ENCODE measurements around the gene ZNF827.

Gene ZNF827

GRCh38 chr4:145934434-145935047 lies 4.1 kb downstream of the ZNF827 start:
- no peak for DNase-seq

GRCh38 chr4:145933134-145933533 lies 5.5 kb downstream of the ZNF827 start:
- no peak for DNase-seq

- no peak for DNase-seq
These were observed 7.2 kb downstream of the ZNF827 start for GRCh38 chr4:145931403-145931802.

- no peak for DNase-seq
These were observed 8.0 kb downstream of the ZNF827 start for GRCh38 chr4:145930592-145930991.

GRCh38 chr4:145929415-145930178 lies 9.0 kb downstream of the ZNF827 start:
- DNase-seq: no peak

- DNase-seq: no peak
These were observed 9.9 kb downstream of the ZNF827 start for GRCh38 chr4:145928748-145929147.

- no peak for DNase-seq
These were observed 11.6 kb downstream of the ZNF827 start for GRCh38 chr4:145927030-145927429.

GRCh38 chr4:145921231-145921630 lies 17.4 kb downstream of the ZNF827 start:
- no peak for DNase-seq

GRCh38 chr4:145920205-145920604 lies 18.4 kb downstream of the ZNF827 start:
- DNase-seq: no peak

- DNase-seq: no peak
These were observed 26.2 kb downstream of the ZNF827 start for GRCh38 chr4:145912376-145912775.

- DNase-seq: no peak
These were observed 28.9 kb downstream of the ZNF827 start for GRCh38 chr4:145909773-145910172.

- no peak for DNase-seq
These were observed 29.3 kb downstream of the ZNF827 start for GRCh38 chr4:145909281-145909715.

GRCh38 chr4:145907812-145908211 lies 30.8 kb downstream of the ZNF827 start:
- no peak for DNase-seq

- DNase-seq: no peak
These were observed 31.2 kb downstream of the ZNF827 start for GRCh38 chr4:145907390-145907789.

GRCh38 chr4:145904413-145905177 lies 34.0 kb downstream of the ZNF827 start:
- no peak for DNase-seq

GRCh38 chr4:145902522-145902921 lies 36.1 kb downstream of the ZNF827 start:
- no peak for DNase-seq

- no peak for DNase-seq
These were observed 38.6 kb downstream of the ZNF827 start for GRCh38 chr4:145899886-145900460.

- DNase-seq: no peak
These were observed 39.6 kb downstream of the ZNF827 start for GRCh38 chr4:145898926-145899531.

GRCh38 chr4:145898466-145898865 lies 40.2 kb downstream of the ZNF827 start:
- DNase-seq: no peak

GRCh38 chr4:145895056-145895455 lies 43.6 kb downstream of the ZNF827 start:
- no peak for DNase-seq

- no peak for DNase-seq
These were observed 46.7 kb downstream of the ZNF827 start for GRCh38 chr4:145891958-145892357.

GRCh38 chr4:145890689-145891088 lies 47.9 kb downstream of the ZNF827 start:
- DNase-seq: no peak

- no peak for DNase-seq
These were observed 50.2 kb downstream of the ZNF827 start for GRCh38 chr4:145888393-145888792.

Data from activated CD8-positive, alpha-beta memory T cell treated with anti-CD3 and anti-CD28 coated beads, Interleukin-2, amount 50 U/mL, for 4 hours (primary cell).